MM.1S (cell line): ENCODE measurements around the gene MYL9.

Experiments used
- DNase-seq: peaks from one replicate; pipeline ENCODE4 v3.0.0-alpha.2; 2015
- H2AFZ ChIP-seq: fragments of 300-600 bp; sonication (generic); 2 replicates; pipeline ENCODE4 v1.6.0; 2016; ENCODE audit warnings: antibody characterized with exemption, low read length
- H3F3A ChIP-seq: fragments of 300-600 bp; sonication (generic); 2 replicates; pipeline ENCODE4 v1.6.1; 2016; ENCODE audit warnings: mild to moderate bottlenecking, antibody characterized with exemption, low read length, moderate library complexity, mixed read lengths; ENCODE audit not compliant: insufficient read depth
- H3K27ac ChIP-seq: fragments of 300-600 bp; sonication (generic); 2 replicates; pipeline ENCODE4 v1.5.1; 2016; ENCODE audit warnings: mild to moderate bottlenecking, low read length
- H3K27me3 ChIP-seq: fragments of 300-600 bp; sonication (generic); replicated peaks from 2 replicates; pipeline ENCODE4 v1.6.0; 2016; ENCODE audit warnings: low read length; ENCODE audit not compliant: insufficient read depth
- H3K36me3 ChIP-seq: fragments of 300-600 bp; sonication (generic); replicated peaks from 2 replicates; pipeline ENCODE4 v1.6.1; 2016; ENCODE audit warnings: mild to moderate bottlenecking, low read length, mixed read lengths; ENCODE audit not compliant: insufficient read depth
- H3K4me1 ChIP-seq: fragments of 300-600 bp; sonication (generic); 2 replicates; pipeline ENCODE4 v1.6.1; 2016; ENCODE audit warnings: low read length, mixed read lengths
- H3K4me2 ChIP-seq: fragments of 300-600 bp; sonication (generic); 2 replicates; pipeline ENCODE4 v1.6.0; 2016; ENCODE audit warnings: low read depth, low read length
- H3K4me3 ChIP-seq: fragments of 300-600 bp; sonication (generic); 2 replicates; pipeline ENCODE4 v1.5.1; 2016; ENCODE audit warnings: low read length, mixed read lengths
- H3K79me2 ChIP-seq: fragments of 300-600 bp; sonication (generic); 2 replicates; pipeline ENCODE4 v1.6.1; 2016; ENCODE audit warnings: mixed run types, low read length, mixed read lengths
- H3K9ac ChIP-seq: fragments of 300-600 bp; sonication (generic); 2 replicates; pipeline ENCODE4 v1.6.1; 2016; ENCODE audit warnings: low read length, mixed read lengths
- H3K9me2 ChIP-seq: fragments of 300-600 bp; sonication (generic); replicated peaks from 2 replicates; pipeline ENCODE4 v1.6.1; 2016; ENCODE audit warnings: mild to moderate bottlenecking, low read length, mixed read lengths; ENCODE audit not compliant: insufficient read depth
- H3K9me3 ChIP-seq: fragments of 300-600 bp; sonication (generic); replicated peaks from 2 replicates; pipeline ENCODE4 v1.6.1; 2016; ENCODE audit warnings: mild to moderate bottlenecking, low read length, mixed read lengths; ENCODE audit not compliant: insufficient read depth
- H4K20me1 ChIP-seq: fragments of 300-600 bp; sonication (generic); 2 replicates; pipeline ENCODE4 v1.6.1; 2016; ENCODE audit warnings: mild to moderate bottlenecking, low read length, moderate library complexity, mixed read lengths; ENCODE audit not compliant: insufficient read depth
- CTCF ChIP-seq: fragments of 300-600 bp; sonication (generic); IDR thresholded peaks from 2 replicates; pipeline ENCODE4 v1.5.1; 2016; ENCODE audit warnings: antibody characterized with exemption, low read length, mixed read lengths
- EZH2 ChIP-seq: fragments of 300-600 bp; sonication (generic); optimal IDR thresholded peaks from 2 replicates; pipeline ENCODE3; 2017; ENCODE audit warnings: low read depth, mild to moderate bottlenecking, antibody characterized with exemption, low read length, mixed read lengths
- EZH2phosphoT487 ChIP-seq: fragments of 300-600 bp; sonication (generic); IDR thresholded peaks from 2 replicates; pipeline ENCODE4 v1.6.1; 2018; ENCODE audit warnings: antibody characterized with exemption, low read length

Gene MYL9

GRCh38 chr20:36565520-36565919, 24.2 kb downstream of the MYL9 start:
- Histone ChIP-seq H3K4me2 (no peak overlapping the region), H4K20me1 (no peaks in the 10 kb centered on the region), H2AFZ (no peak overlapping the region), H3K9ac (no peak overlapping the region), H3K27me3 (no peaks in the 10 kb centered on the region), H3K4me1 (no peaks in the 10 kb centered on the region), H3F3A (no peaks in the 10 kb centered on the region), H3K79me2 (no peaks in the 10 kb centered on the region), H3K9me3 (no peaks in the 10 kb centered on the region), H3K27ac (no peak overlapping the region), H3K36me3 (no peaks in the 10 kb centered on the region), H3K4me3 (no peak overlapping the region), H3K9me2 (no peaks in the 10 kb centered on the region)
- TF ChIP-seq EZH2phosphoT487 (no peak), EZH2 (no peak), CTCF (no peak)
- no peak for DNase-seq

GRCh38 chr20:36569847-36570429, 28.6 kb downstream of the MYL9 start:
- Histone ChIP-seq H3K9me3 (no peaks in the 10 kb centered on the region), H3K36me3 (no peaks in the 10 kb centered on the region), H3K4me3 (no peak overlapping the region), H3K79me2 (peaks cover 13% of the 10 kb centered on the region), H3K27me3 (no peaks in the 10 kb centered on the region), H3K4me2 (no peak overlapping the region), H3K27ac (no peak overlapping the region), H3K9me2 (no peaks in the 10 kb centered on the region), H3K4me1 (0 out of 2 replicates have a peak, but pooled peaks cover 3% of the 10 kb centered on the region), H2AFZ (no peak overlapping the region), H3F3A (peaks cover 19% of the 10 kb centered on the region), H4K20me1 (no peaks in the 10 kb centered on the region), H3K9ac (no peak overlapping the region)
- DNase-seq: no peak
- TF ChIP-seq EZH2phosphoT487: no peak
- TF ChIP-seq EZH2: no peak
- TF ChIP-seq CTCF: no peak

- Histone ChIP-seq H3K36me3 (no peaks in the 10 kb centered on the region), H4K20me1 (no peaks in the 10 kb centered on the region), H3K9me2 (no peaks in the 10 kb centered on the region), H3K4me3 (no peak overlapping the region), H3K4me1 (0 out of 2 replicates have a peak, but pooled peaks cover 9% of the 10 kb centered on the region), H3K9me3 (no peaks in the 10 kb centered on the region), H3K4me2 (no peak overlapping the region), H3F3A (peaks cover 24% of the 10 kb centered on the region), H3K27ac (no peak overlapping the region), H2AFZ (no peak overlapping the region), H3K79me2 (peaks cover 32% of the 10 kb centered on the region), H3K27me3 (no peaks in the 10 kb centered on the region), H3K9ac (no peak overlapping the region)
- no peak for DNase-seq
- TF ChIP-seq CTCF (no peak), EZH2 (no peak), EZH2phosphoT487 (no peak)
Measured at GRCh38 chr20:36571564-36572504, 30.5 kb downstream of the MYL9 start.
